HG02884 (cell line): ENCODE data around the gene SDHAF1.
"Not testable (repeated sequence)": the region's sequence is repeated elsewhere in the genome, so short reads cannot be mapped to it uniquely, and the experiment has no call there.

ENCODE experiments used
- ATAC-seq: cut with Tn5 transposase; IDR thresholded peaks from one replicate; pipeline ENCODE4 v1.9.1; 2021; ENCODE audit warnings: mild to moderate bottlenecking, moderate library complexity; ENCODE audit not compliant: unreplicated experiment

SDHAF1 gene

GRCh38 chr19:36014012-36014924, 19.3 kb downstream of the SDHAF1 start, which contains the start of gene ALKBH6:
TSS of gene ALKBH6 (minus strand) at chr19:36014213. CDS start at chr19:36013397, 816 bp downstream.
- ATAC-seq: peak; percentile 94

GRCh38 chr19:36019061-36019670, 24.2 kb downstream of the SDHAF1 start:
- no peak for ATAC-seq

GRCh38 chr19:36023432-36023831, 28.4 kb downstream of the SDHAF1 start:
- ATAC-seq: no peak

DNA sequence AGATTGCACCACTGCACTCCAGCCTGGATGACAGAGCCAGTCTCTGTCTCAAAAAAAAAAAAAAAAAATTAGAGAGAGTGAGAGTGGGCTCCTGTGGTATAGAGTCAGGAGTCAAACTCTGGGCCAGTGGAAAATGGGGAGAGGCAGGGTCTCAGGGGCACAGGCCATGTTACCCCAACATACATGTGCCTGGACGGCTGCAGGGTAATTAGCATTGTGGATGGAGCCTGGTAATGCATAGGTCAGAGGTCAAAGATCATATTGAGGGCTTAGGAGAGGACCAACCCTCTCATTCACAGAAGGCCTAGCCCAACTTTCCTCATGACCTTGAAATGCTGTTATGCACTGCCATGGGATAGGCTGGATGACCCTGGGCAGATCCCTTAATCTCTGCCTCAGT, 30.6 kb downstream of the SDHAF1 start:
- no peak for ATAC-seq

DNA sequence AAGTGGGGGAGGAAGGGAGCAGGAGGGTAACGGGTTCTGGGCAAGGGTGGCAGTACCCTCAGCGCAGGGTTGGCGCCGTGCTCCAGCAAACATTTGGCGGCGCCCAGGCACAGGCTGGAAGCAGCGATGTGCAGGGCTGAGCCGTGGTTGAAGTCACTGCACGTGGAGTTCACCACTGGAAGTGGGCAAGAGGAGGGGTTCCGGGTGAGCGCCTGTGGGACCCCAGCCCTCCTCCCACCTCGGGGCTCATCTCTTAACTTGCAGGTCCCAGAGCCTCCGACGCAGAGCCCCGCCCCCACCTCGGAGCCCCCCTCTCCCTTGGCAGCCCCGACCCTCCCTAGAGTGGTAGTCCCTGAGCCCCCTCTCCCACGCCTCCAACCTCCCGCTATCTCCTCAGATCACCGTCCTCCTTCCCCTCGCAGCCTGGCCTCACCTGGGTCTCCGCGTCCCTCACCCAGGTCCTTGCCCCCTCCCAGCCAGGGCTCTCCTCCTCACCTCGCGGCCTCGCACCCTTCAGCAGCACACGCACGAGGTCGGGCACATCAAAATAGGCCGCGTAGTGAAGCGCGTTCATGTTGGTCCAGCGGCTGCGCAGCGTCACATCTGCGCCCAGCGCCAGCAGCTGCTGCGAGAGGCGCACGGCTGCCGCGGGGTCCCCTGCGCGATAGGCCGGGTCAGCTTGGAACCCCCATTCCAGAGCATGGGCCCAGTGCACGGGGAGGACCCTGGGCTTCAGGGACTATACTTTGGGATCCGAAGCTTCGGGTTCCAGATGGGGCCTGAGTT, 31.3 kb downstream of the SDHAF1 start:
- no peak for ATAC-seq

- no peak for ATAC-seq
These were observed 32.7 kb downstream of the SDHAF1 start for GRCh38 chr19:36027696-36028095.

DNA sequence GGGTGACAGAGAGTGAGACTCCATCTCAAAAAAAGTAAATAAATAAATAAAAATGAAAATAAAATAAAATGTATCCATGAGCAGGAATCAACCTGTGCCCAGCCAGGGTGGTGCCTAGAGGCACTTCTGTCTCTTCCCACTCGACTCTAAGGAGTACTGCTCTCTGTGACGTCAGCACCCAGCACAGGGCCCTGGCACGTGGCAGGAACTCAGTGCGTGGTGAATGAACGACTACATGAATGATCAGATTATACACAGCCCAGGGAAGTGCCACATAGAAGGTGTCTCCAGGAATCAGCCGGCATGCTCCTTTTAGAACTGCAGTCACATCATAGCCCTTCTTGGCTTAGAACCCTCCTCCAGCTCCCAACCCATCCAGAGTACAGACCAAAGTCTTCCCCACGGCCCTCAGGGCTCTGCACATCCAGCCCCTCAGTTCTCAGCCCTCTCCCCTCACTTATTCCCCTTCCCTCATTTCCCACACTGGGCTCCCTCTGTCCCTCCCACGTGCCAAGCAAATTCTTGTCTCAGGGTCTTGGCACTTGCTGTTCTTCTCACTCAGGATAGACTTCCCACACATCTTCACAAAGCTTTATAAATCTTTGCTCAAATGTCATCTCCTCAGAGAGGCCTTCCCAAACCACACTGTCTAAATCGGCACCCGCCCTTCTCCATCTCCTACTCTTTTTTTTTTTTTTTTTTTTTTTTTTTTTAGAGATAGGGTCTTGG, 33.5 kb downstream of the SDHAF1 start:
- ATAC-seq: no peak

- ATAC-seq: no peak
These were observed 35.5 kb downstream of the SDHAF1 start for GRCh38 chr19:36030264-36031148.

DNA sequence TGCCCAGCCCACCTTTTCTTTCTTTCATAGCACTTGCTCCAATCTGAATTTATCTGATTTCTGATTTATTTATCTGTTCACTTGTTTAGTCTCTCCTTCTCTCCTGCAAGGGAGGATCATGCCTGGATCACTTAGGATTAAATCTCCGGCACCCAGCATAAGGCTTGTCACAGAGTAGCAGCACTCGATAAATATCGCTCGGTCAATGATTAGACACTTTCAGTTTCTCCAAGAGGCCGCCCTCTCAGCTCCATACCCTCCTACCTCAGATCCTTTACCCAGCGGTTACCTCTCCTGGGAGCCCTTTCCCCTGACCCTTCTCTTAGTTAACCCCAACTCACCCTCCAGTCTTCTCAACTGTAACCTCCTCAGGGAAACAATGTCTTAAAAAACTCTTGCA, 36.3 kb downstream of the SDHAF1 start:
- ATAC-seq: no peak

DNA sequence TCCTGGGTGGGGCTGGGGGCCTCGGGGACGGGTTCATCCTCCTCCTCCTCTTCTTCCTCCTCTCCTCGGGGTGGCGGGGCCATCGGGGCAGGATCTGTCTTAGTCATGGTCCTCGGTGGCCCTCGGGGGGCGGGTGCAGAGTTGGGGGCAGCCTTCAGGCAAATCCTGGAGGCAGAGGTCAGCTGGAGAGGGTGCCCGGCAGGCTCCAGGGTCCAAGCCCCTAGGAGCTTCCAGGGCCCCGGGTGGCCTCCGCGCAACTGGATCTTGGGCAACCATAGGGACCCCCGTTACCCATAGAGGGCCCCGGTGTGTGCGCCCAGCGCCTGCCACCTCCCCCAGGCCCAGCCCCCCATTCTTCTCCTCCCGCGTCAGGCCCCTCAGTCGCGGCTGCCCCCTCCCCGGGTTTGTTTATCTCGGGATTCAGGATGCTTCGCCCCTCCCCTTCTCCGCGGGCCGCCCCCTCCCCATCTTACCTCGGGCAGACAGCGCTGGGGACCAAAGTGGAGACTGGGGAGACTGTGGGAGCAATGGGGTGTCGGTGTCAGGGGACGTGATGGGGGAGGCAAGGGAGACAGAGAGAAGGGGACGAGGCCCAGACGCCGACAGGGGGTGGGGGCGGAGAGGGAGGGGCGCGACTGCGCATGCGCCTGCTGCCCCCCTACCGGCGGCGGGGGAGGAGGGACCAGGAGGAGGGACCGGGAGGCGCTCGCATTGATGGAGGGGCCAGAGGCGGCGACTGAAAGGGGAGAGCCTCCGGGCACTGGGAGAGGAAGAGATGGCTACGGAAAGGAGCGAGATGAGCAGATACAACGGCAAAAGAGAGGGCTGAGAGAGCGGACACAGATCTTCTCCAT, 37.5 kb downstream of the SDHAF1 start, which contains the start of gene CLIP3:
CLIP3 (minus strand) TSS at position 623 of the 854 bp plus-strand sequence; CDS start at position 107, 516 bp downstream.
- ATAC-seq: no peak

GRCh38 chr19:36040495-36040894, 45.5 kb downstream of the SDHAF1 start:
- ATAC-seq: no peak

- ATAC-seq: not testable (repeated sequence)
These were observed 46.1 kb downstream of the SDHAF1 start for GRCh38 chr19:36041092-36041491.

GRCh38 chr19:36041831-36042230, 46.8 kb downstream of the SDHAF1 start:
- no peak for ATAC-seq

DNA sequence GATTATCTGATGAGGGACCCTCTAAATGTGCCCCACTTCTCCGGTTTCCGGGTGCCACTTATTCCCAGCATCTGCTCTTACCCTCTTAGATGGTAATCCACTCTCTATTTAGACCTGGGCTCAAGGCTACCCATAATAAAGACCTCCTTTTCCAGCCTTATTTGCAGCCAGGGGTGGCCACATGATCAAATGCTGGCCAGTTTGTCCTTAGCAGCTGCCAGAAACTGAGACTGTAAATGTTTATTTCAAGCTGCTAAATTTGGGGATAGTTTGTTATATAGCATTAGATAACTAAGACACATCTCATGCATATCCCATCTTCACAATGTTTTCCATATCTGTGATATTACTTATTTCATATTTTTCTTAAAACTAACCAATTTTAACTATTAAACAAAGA, 49.0 kb downstream of the SDHAF1 start:
- no peak for ATAC-seq
